Measurements from ENCODE around the gene IER5L. TPM values are rescaled to one million over a fixed set of nuclear protein-coding genes. Genes with fewer than 3 reads are reported as not detected.

IER5L gene
- polyA plus RNA-seq, 1 of the 3 experiments (the other 2 are of a cell fraction), result 16.2 TPM

DNA sequence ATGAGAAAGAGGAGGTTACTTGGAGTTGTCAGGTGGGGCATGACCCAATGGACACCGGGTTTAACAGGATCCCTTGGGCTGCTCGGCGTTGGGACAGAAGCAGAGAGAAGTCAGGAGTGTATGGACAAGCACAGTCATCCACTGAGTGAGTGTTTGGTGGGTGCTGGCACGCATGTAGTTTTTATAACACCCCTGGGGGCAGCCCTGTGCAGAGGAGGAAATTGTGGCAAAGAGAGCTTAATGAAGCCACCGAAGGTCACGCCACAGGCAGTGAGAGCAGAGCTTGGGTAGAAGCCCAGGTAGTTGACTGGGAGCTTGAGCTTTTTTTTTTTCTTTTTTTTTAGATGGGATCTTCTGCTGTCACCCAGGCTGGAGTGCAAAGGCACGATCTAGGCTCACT, 43.2 kb upstream of the IER5L start:
- DNase-seq, result no peak
- Histone ChIP-seq H3K9ac (no peak overlapping the region), H3K36me3 (replicated peaks in 1 of 2; ENCODE audit: control insufficient read depth in 1 of 2, insufficient read depth in 2 of 2, low read length in 1 of 2) (no peaks in the 10 kb centered on the region), H3K4me3 (ENCODE audit: low read depth in 2 of 2, low read length in 1 of 2) (no peak overlapping the region), H3K79me2 (ENCODE audit: insufficient read depth) (no peaks in the 10 kb centered on the region), H3K9me3 (no peaks in the 10 kb centered on the region), H3K4me2 (no peak overlapping the region), H2AFZ (ENCODE audit: low read depth) (no peak overlapping the region), H3K27ac (ENCODE audit: low read depth in 2 of 2, low read length in 1 of 2) (no peak overlapping the region), H3K27me3 (ENCODE audit: insufficient read depth) (no peaks in the 10 kb centered on the region), H4K20me1 (ENCODE audit: insufficient read depth) (no peaks in the 10 kb centered on the region), H3K9me2 (no peaks in the 10 kb centered on the region), H3F3A (replicated peaks; ENCODE audit: insufficient read depth) (no peaks in the 10 kb centered on the region), H3K4me1 (ENCODE audit: control insufficient read depth in 1 of 2, insufficient read depth in 2 of 2, low read depth in 1 of 2, low read length in 1 of 2) (peaks cover 7 to 9% of the 10 kb centered on the region in 2 experiments; a peak in 2 of 4 replicates)
- ChIA-PET CTCF (interaction anchor here (1.3 kb wide), 1 partner anchor 47 kb away, joined by 7 read pairs; no protein-coding TSS in a partner anchor), POLR2A (no interaction called here)
- TF ChIP-seq TEAD4 (IDR thresholded peaks at IDR 0.05; ENCODE audit: borderline replicate concordance, insufficient read depth), result no peak
- no peak for TF ChIP-seq RXRA (IDR thresholded peaks at IDR 0.05; ENCODE audit: borderline replicate concordance, low read depth)
- TF ChIP-seq, protein P1, sequence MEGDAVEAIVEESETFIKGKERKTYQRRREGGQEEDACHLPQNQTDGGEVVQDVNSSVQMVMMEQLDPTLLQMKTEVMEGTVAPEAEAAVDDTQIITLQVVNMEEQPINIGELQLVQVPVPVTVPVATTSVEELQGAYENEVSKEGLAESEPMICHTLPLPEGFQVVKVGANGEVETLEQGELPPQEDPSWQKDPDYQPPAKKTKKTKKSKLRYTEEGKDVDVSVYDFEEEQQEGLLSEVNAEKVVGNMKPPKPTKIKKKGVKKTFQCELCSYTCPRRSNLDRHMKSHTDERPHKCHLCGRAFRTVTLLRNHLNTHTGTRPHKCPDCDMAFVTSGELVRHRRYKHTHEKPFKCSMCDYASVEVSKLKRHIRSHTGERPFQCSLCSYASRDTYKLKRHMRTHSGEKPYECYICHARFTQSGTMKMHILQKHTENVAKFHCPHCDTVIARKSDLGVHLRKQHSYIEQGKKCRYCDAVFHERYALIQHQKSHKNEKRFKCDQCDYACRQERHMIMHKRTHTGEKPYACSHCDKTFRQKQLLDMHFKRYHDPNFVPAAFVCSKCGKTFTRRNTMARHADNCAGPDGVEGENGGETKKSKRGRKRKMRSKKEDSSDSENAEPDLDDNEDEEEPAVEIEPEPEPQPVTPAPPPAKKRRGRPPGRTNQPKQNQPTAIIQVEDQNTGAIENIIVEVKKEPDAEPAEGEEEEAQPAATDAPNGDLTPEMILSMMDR (IDR thresholded peaks at IDR 0.05), result no peak
- no peak for TF ChIP-seq SIN3A (IDR thresholded peaks at IDR 0.05; ENCODE audit: borderline replicate concordance, low read depth, low read length)
- no peak for TF ChIP-seq MEF2A (IDR thresholded peaks at IDR 0.05; ENCODE audit: borderline replicate concordance, low read depth)
- TF ChIP-seq FOXM1 (IDR thresholded peaks at IDR 0.05; ENCODE audit: low read depth), result no peak
- TF ChIP-seq, protein P2, sequence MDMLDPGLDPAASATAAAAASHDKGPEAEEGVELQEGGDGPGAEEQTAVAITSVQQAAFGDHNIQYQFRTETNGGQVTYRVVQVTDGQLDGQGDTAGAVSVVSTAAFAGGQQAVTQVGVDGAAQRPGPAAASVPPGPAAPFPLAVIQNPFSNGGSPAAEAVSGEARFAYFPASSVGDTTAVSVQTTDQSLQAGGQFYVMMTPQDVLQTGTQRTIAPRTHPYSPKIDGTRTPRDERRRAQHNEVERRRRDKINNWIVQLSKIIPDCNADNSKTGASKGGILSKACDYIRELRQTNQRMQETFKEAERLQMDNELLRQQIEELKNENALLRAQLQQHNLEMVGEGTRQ (IDR thresholded peaks at IDR 0.05; ENCODE audit: borderline replicate concordance, low read depth, low read length), result no peak
- no peak for TF ChIP-seq GATA2 (CRISPR knock-in tag; IDR thresholded peaks at IDR 0.05)
- TF ChIP-seq, protein P3, sequence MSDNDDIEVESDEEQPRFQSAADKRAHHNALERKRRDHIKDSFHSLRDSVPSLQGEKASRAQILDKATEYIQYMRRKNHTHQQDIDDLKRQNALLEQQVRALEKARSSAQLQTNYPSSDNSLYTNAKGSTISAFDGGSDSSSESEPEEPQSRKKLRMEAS (IDR thresholded peaks at IDR 0.05; ENCODE audit: low read depth), result no peak
- no peak for TF ChIP-seq RFX5 (IDR thresholded peaks at IDR 0.05; ENCODE audit: low read length)
- TF ChIP-seq FOXJ3 (CRISPR knock-in tag; IDR thresholded peaks at IDR 0.05), result no peak
- no peak for TF ChIP-seq TCF12 (IDR thresholded peaks at IDR 0.05)
- TF ChIP-seq, protein P4, sequence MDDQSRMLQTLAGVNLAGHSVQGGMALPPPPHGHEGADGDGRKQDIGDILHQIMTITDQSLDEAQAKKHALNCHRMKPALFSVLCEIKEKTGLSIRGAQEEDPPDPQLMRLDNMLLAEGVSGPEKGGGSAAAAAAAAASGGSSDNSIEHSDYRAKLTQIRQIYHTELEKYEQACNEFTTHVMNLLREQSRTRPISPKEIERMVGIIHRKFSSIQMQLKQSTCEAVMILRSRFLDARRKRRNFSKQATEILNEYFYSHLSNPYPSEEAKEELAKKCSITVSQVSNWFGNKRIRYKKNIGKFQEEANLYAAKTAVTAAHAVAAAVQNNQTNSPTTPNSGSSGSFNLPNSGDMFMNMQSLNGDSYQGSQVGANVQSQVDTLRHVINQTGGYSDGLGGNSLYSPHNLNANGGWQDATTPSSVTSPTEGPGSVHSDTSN (IDR thresholded peaks at IDR 0.05), result no peak
- no peak for TF ChIP-seq ELF1 (IDR thresholded peaks at IDR 0.05)
- TF ChIP-seq JUND (IDR thresholded peaks at IDR 0.05), result no peak
- TF ChIP-seq POLR2AphosphoS5 (IDR thresholded peaks at IDR 0.05; ENCODE audit: low read depth, low read length), result no peak
- TF ChIP-seq FOSL2 (IDR thresholded peaks at IDR 0.05; ENCODE audit: borderline replicate concordance, low read depth), result no peak
- WGBS (ENCODE audit: low lambda C conversion rate), result 96% methylated on average over 7 of the region's 7 CpGs

Data from SK-N-SH (cell line).